Neuronal stem cell (in vitro differentiated cells): ENCODE results near the gene HERC4.

Source experiments
- DNase-seq: peaks from one replicate; pipeline ENCODE4 v3.0.0-alpha.2; 2013; ENCODE audit warnings: low spot score
- H2AFZ ChIP-seq: one replicate; pipeline ENCODE4 v1.6.1; 2013; ENCODE audit warnings: mild to moderate bottlenecking, low read length, inconsistent platforms
- H2AK5ac ChIP-seq: 2 replicates; pipeline ENCODE4 v1.6.1; 2013; ENCODE audit warnings: low read depth, mild to moderate bottlenecking, inconsistent platforms, low read length, moderate library complexity, mixed read lengths
- H2BK120ac ChIP-seq: 2 replicates; pipeline ENCODE4 v1.6.1; 2013; ENCODE audit warnings: low read depth, mild to moderate bottlenecking, inconsistent platforms, low read length, moderate library complexity, mixed read lengths
- H2BK12ac ChIP-seq: one replicate; pipeline ENCODE4 v1.6.1; 2013; ENCODE audit warnings: low read length, inconsistent platforms
- H2BK15ac ChIP-seq: 2 replicates; pipeline ENCODE4 v1.6.1; 2013; ENCODE audit warnings: mild to moderate bottlenecking, low read length, inconsistent platforms, mixed read lengths
- H2BK5ac ChIP-seq: one replicate; pipeline ENCODE4 v1.6.1; 2013; ENCODE audit warnings: inconsistent platforms, mild to moderate bottlenecking, low read length, moderate library complexity
- H3K14ac ChIP-seq: one replicate; pipeline ENCODE4 v1.6.1; 2013; ENCODE audit warnings: low read length, inconsistent platforms
- H3K18ac ChIP-seq: 2 replicates; pipeline ENCODE4 v1.6.1; 2013; ENCODE audit warnings: low read length, inconsistent platforms
- H3K23ac ChIP-seq: 2 replicates; pipeline ENCODE4 v1.6.1; 2013; ENCODE audit warnings: low read depth, mild to moderate bottlenecking, mixed read lengths, low read length, inconsistent platforms; ENCODE audit not compliant: poor library complexity
- H3K27ac ChIP-seq: replicated peaks from 3 replicates; pipeline ENCODE4 v1.5.1; 2013; ENCODE audit warnings: low read length, inconsistent platforms
- H3K27me3 ChIP-seq, 3 experiments: 2 replicates each; pipeline ENCODE4 v1.6.1; 2013; ENCODE audit warnings: low read length in 3 of 3, mild to moderate bottlenecking in 2 of 3, inconsistent platforms in 1 of 3, low read depth in 1 of 3, mixed read lengths in 1 of 3, moderate library complexity in 1 of 3; ENCODE audit not compliant: control insufficient read depth in 3 of 3, insufficient read depth in 3 of 3
- H3K36me3 ChIP-seq, 2 donors: replicated peaks in 1 of 2; 2 replicates each; pipeline ENCODE4 v1.6.1; 2013; ENCODE audit warnings: low read length in 2 of 2; ENCODE audit not compliant: control insufficient read depth in 2 of 2, insufficient read depth in 2 of 2
- H3K4ac ChIP-seq: 2 replicates; pipeline ENCODE4 v1.6.1; 2013; ENCODE audit warnings: inconsistent platforms, mild to moderate bottlenecking, low read length, moderate library complexity
- H3K4me1 ChIP-seq, 2 donors: 1 replicate in 1 of 2; 2 replicates in 1 of 2; pipeline ENCODE4 v1.6.1; 2013; ENCODE audit warnings: low read length in 2 of 2, low read depth in 1 of 2; ENCODE audit not compliant: control insufficient read depth in 2 of 2, insufficient read depth in 1 of 2
- H3K4me2 ChIP-seq: one replicate; pipeline ENCODE4 v1.6.1; 2013; ENCODE audit warnings: mild to moderate bottlenecking, low read length, inconsistent platforms; ENCODE audit not compliant: insufficient read depth, poor library complexity, severe bottlenecking
- H3K4me3 ChIP-seq, 2 donors: 2 replicates each; pipeline ENCODE4 v1.5.1; 2013; ENCODE audit warnings: low read length in 2 of 2, mild to moderate bottlenecking in 2 of 2, inconsistent platforms in 1 of 2, moderate library complexity in 1 of 2
- H3K79me1 ChIP-seq: one replicate; pipeline ENCODE4 v1.6.1; 2013; ENCODE audit warnings: low read depth, mild to moderate bottlenecking, inconsistent platforms, low read length, moderate library complexity
- H3K9ac ChIP-seq: one replicate; pipeline ENCODE4 v1.6.1; 2013; ENCODE audit warnings: mild to moderate bottlenecking, low read depth, low read length, inconsistent platforms; ENCODE audit not compliant: poor library complexity
- H3K9me3 ChIP-seq, 2 donors: replicated peaks in 1 of 2; 2 replicates each; pipeline versions ENCODE3 to v1.6.1; 2013; ENCODE audit warnings: low read length in 2 of 2, mild to moderate bottlenecking in 2 of 2, inconsistent platforms in 1 of 2, low read depth in 1 of 2, mixed read lengths in 1 of 2, moderate library complexity in 1 of 2; ENCODE audit not compliant: control insufficient read depth in 2 of 2, insufficient read depth in 1 of 2
- H4K8ac ChIP-seq: one replicate; pipeline ENCODE4 v1.6.1; 2013; ENCODE audit warnings: low read depth, mild to moderate bottlenecking, inconsistent platforms, low read length, moderate library complexity
- H4K91ac ChIP-seq: one replicate; pipeline ENCODE4 v1.6.1; 2013; ENCODE audit warnings: low read length, low read depth, mild to moderate bottlenecking, inconsistent platforms; ENCODE audit not compliant: poor library complexity
- WGBS, 2 donors: extraction: QIAGEN DNeasy Blood & Tissue Kit; methylation state at CpG; one replicate each; pipeline ENCODE4 v1.1.7; 2013; ENCODE audit warnings: missing lambda C conversion rate in 2 of 2, mixed read lengths in 1 of 2; ENCODE audit not compliant: insufficient read length in 2 of 2, insufficient replicate concordance in 1 of 2; ENCODE audit errors: extremely low coverage in 2 of 2; 5-methylcytosine and 5-hydroxymethylcytosine counted together

Gene HERC4

GRCh38 chr10:68082872-68083271, 7.8 kb upstream of the HERC4 start:
- H2BK5ac ChIP-seq: no peak overlapping the region
- no peak overlapping the region for H3K9ac ChIP-seq
- H4K91ac ChIP-seq: no peak overlapping the region
- peaks cover 0 to 3% (median 0%) of the 10 kb centered on the region in 3 experiments for H3K27me3 ChIP-seq
- H3K79me1 ChIP-seq: no peaks in the 10 kb centered on the region
- H3K9me3 ChIP-seq: no peaks in the 10 kb centered on the region
- no peak overlapping the region for H2BK120ac ChIP-seq
- no peak overlapping the region for H2BK12ac ChIP-seq
- whole genome bisulfite sequencing, 2 donors: no CpG with 5 or more reads among the region's 1 CpG
- H2AK5ac ChIP-seq: no peak overlapping the region
- no peak overlapping the region for H2BK15ac ChIP-seq
- no peak overlapping the region for H3K18ac ChIP-seq
- H3K4me1 ChIP-seq: no peaks in the 10 kb centered on the region
- H2AFZ ChIP-seq: no peak overlapping the region
- H4K8ac ChIP-seq: no peak overlapping the region
- H3K4me2 ChIP-seq: no peak overlapping the region
- DNase-seq: no peak
- H3K4ac ChIP-seq: no peak overlapping the region
- no peak overlapping the region for H3K14ac ChIP-seq
- no peak overlapping the region for H3K4me3 ChIP-seq
- no peaks in the 10 kb centered on the region for H3K36me3 ChIP-seq
- no peak overlapping the region for H3K23ac ChIP-seq
- no peak overlapping the region for H3K27ac ChIP-seq

DNA sequence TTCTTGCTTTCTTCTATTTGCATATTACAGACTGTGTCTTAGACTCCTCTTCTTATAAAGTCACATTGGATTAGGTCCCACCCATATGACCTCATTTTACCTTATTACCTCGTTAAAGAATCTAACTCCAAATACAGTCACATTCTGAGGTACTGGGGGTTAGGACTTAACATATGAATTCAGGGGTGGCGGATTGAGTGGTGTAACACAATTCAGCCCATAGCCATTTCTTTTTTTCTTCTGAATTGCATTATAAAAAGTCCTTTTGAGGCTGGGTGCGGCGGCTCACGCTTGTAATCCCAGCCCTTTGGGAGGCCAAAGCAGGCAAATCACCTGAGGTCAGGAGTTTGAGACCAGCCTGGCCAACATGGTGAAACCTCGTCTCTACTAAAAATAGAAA, 6.8 kb upstream of the HERC4 start:
- no peak overlapping the region for H4K91ac ChIP-seq
- no peak overlapping the region for H2BK15ac ChIP-seq
- no peak overlapping the region for H3K4me2 ChIP-seq

GRCh38 chr10:68080853-68081431, 5.9 kb upstream of the HERC4 start:
- H3K18ac ChIP-seq: no peak overlapping the region
- no peak overlapping the region for H2BK5ac ChIP-seq
- H2AK5ac ChIP-seq: no peak overlapping the region
- no peak overlapping the region for H3K4me3 ChIP-seq
- H2BK120ac ChIP-seq: no peak overlapping the region
- no peak overlapping the region for H4K91ac ChIP-seq
- H3K4me2 ChIP-seq: no peak overlapping the region
- H4K8ac ChIP-seq: no peak overlapping the region
- H3K23ac ChIP-seq: no peak overlapping the region
- no peak overlapping the region for H2BK15ac ChIP-seq
- no peaks in the 10 kb centered on the region for H3K79me1 ChIP-seq
- WGBS, 2 donors: no CpG with 5 or more reads among the region's 5 CpGs
- H3K9ac ChIP-seq: no peak overlapping the region
- no peak overlapping the region for H3K14ac ChIP-seq
- H3K27me3 ChIP-seq: no peaks in the 10 kb centered on the region
- no peaks in the 10 kb centered on the region for H3K36me3 ChIP-seq
- H3K27ac ChIP-seq: no peak overlapping the region
- H3K4me1 ChIP-seq: no peaks in the 10 kb centered on the region
- H2BK12ac ChIP-seq: no peak overlapping the region
- no peak for DNase-seq
- H3K4ac ChIP-seq: no peak overlapping the region
- H2AFZ ChIP-seq: no peak overlapping the region
- H3K9me3 ChIP-seq: no peaks in the 10 kb centered on the region

More for the DNA sequence above, 6.8 kb upstream of the HERC4 start:
- H2AFZ ChIP-seq: no peak overlapping the region
- no peak overlapping the region for H2AK5ac ChIP-seq
- H3K79me1 ChIP-seq: no peaks in the 10 kb centered on the region
- no peaks in the 10 kb centered on the region for H3K27me3 ChIP-seq
- H2BK5ac ChIP-seq: no peak overlapping the region
- no peak overlapping the region for H3K18ac ChIP-seq
- H2BK120ac ChIP-seq: no peak overlapping the region
- no peak overlapping the region for H3K23ac ChIP-seq
- no peak overlapping the region for H3K9ac ChIP-seq
- no peaks in the 10 kb centered on the region for H3K36me3 ChIP-seq
- no CpG with 5 or more reads among the region's 6 CpGs for WGBS, 2 donors
- H2BK12ac ChIP-seq: no peak overlapping the region
- DNase-seq: no peak
- no peak overlapping the region for H3K4me3 ChIP-seq
- H4K8ac ChIP-seq: no peak overlapping the region
- no peaks in the 10 kb centered on the region for H3K9me3 ChIP-seq
- H3K27ac ChIP-seq: no peak overlapping the region
- H3K4ac ChIP-seq: no peak overlapping the region
- H3K4me1 ChIP-seq: no peaks in the 10 kb centered on the region
- no peak overlapping the region for H3K14ac ChIP-seq

DNA sequence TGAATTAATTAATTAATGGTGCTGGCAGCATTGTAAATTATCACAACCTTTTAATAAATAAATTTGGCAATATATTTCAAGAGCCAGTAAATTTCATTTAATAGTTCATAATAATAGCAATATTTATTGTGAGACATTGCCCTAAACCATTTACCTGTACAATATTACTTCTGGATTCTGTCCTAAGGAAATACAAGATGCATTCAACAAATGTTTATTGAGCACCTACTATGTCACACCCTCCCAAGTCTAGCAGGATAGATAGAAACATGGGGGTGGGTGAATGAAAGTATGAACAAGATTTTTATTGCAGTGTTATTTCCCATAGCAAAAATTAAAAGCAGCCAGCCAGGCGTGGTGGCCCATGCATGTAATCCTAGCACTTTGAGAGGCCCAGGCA, 4.4 kb upstream of the HERC4 start:
- Histone ChIP-seq H3K27ac (no peak overlapping the region), H3K4me1 (peaks cover 0 to 5% of the 10 kb centered on the region in 2 donors)

More for the DNA sequence above, 4.4 kb upstream of the HERC4 start:
- Histone ChIP-seq H2BK120ac (no peak overlapping the region), H3K4me3 (no peak overlapping the region), H3K27me3 (no peaks in the 10 kb centered on the region), H2BK12ac (no peak overlapping the region), H4K8ac (no peak overlapping the region), H3K9me3 (no peaks in the 10 kb centered on the region), H2AK5ac (no peak overlapping the region), H3K14ac (no peak overlapping the region), H2BK5ac (no peak overlapping the region), H3K9ac (no peak overlapping the region), H3K79me1 (no peaks in the 10 kb centered on the region), H3K4me2 (no peak overlapping the region), H4K91ac (no peak overlapping the region), H3K36me3 (no peaks in the 10 kb centered on the region), H3K4ac (no peak overlapping the region), H2BK15ac (no peak overlapping the region), H3K23ac (no peak overlapping the region), H3K18ac (no peak overlapping the region), H2AFZ (no peak overlapping the region)
- WGBS, 2 donors: no CpG with 5 or more reads among the region's 1 CpG
- no peak for DNase-seq
